NCI-H1105 treated with DMSO at 0.1 percent for 48 hours (cell line): ENCODE measurements around the gene CFAP91.

Experiments
- DNase-seq: peaks from one replicate; lab custom pipeline; 2025; lab: John Stamatoyannopoulos, UW

CFAP91 gene

GRCh38 chr3:119702530-119703527 is at the start of gene CFAP91:
TSS of gene CFAP91 (plus strand) at chr3:119703022. CDS start at chr3:119703099, 77 bp downstream.
- DNase-seq: peak; percentile 98

- no peak for DNase-seq
Observed at GRCh38 chr3:119653876-119654275, 48.9 kb upstream of the CFAP91 start.

GRCh38 chr3:119657887-119658702 is 44.7 kb upstream of the CFAP91 start:
- DNase-seq: no peak

- DNase-seq: no peak
Observed at GRCh38 chr3:119658994-119659393, 43.8 kb upstream of the CFAP91 start.

- DNase-seq: no peak
Observed at GRCh38 chr3:119659606-119660291, 43.1 kb upstream of the CFAP91 start.

GRCh38 chr3:119660474-119661440 is 42.1 kb upstream of the CFAP91 start, which contains the start of gene POPDC2:
TSS of gene POPDC2 (minus strand) at chr3:119660589. CDS start at chr3:119660423, 166 bp downstream.
- DNase-seq: no peak

- DNase-seq: no peak
Observed at GRCh38 chr3:119662604-119663373, 40.0 kb upstream of the CFAP91 start.

- DNase-seq: no peak
Observed at GRCh38 chr3:119663885-119664284, 38.9 kb upstream of the CFAP91 start.

GRCh38 chr3:119664370-119664769 is 38.5 kb upstream of the CFAP91 start:
- DNase-seq: no peak

- no peak for DNase-seq
Observed at GRCh38 chr3:119664850-119665379, 37.9 kb upstream of the CFAP91 start.

GRCh38 chr3:119665954-119666559 is 36.8 kb upstream of the CFAP91 start:
- DNase-seq: no peak

GRCh38 chr3:119669906-119670570 is 32.8 kb upstream of the CFAP91 start:
- DNase-seq: no peak

- no peak for DNase-seq
Observed at GRCh38 chr3:119672776-119673175, 30.0 kb upstream of the CFAP91 start.

GRCh38 chr3:119673875-119674274 is 28.9 kb upstream of the CFAP91 start:
- DNase-seq: no peak

- DNase-seq: no peak
Observed at GRCh38 chr3:119675188-119675874, 27.5 kb upstream of the CFAP91 start.

- DNase-seq: no peak
Observed at GRCh38 chr3:119676020-119676419, 26.8 kb upstream of the CFAP91 start.

GRCh38 chr3:119676771-119677640 is 25.8 kb upstream of the CFAP91 start, which contains the start of gene COX17:
TSS of gene COX17 (minus strand) at chr3:119677406. CDS start at chr3:119677310, 96 bp downstream.
- DNase-seq: peak; percentile 100
